Uterus (tissue), 4 donors: ENCODE measurements around the gene HAUS8. TPM values are rescaled to one million over a fixed set of nuclear protein-coding genes. Genes with fewer than 3 reads are reported as not detected.

Source experiments
- DNase-seq, 2 donors: peaks; one replicate each; pipeline ENCODE4 v3.0.0-alpha.2; 2019 to 2020
- H3K27ac ChIP-seq, 2 donors: fragments of 200-600 bp; sonication (generic); 1 replicate in 1 of 2; 2 replicates in 1 of 2; pipeline ENCODE4 v1.5.1; 2016 to 2018
- H3K27me3 ChIP-seq, 2 donors: fragments of 200-600 bp; sonication (generic); one replicate each; pipeline ENCODE4 v1.5.1; 2018 to 2019; ENCODE audit warnings: control low read depth in 1 of 2
- H3K36me3 ChIP-seq, 2 donors: fragments of 200-600 bp; sonication (generic); one replicate each; pipeline ENCODE4 v1.5.1; 2019; ENCODE audit warnings: control low read depth in 1 of 2
- H3K4me1 ChIP-seq, 2 donors: fragments of 200-600 bp; sonication (generic); one replicate each; pipeline ENCODE4 v1.5.1; 2018 to 2019; ENCODE audit warnings: control low read depth in 1 of 2
- H3K4me3 ChIP-seq, 2 donors: fragments of 200-600 bp; sonication (generic); 1 replicate in 1 of 2; 2 replicates in 1 of 2; pipeline ENCODE4 v1.5.1; 2018 to 2019; ENCODE audit warnings: mild to moderate bottlenecking in 1 of 2
- H3K9me3 ChIP-seq, 2 donors: fragments of 200-600 bp; sonication (generic); one replicate each; pipeline ENCODE4 v1.5.1; 2019; ENCODE audit warnings: control low read depth in 1 of 2
- POLR2A ChIP-seq, 2 donors: fragments of 450-650 bp; IDR thresholded peaks; one replicate each; pipeline ENCODE4 v1.6.1; 2016; ENCODE audit warnings: antibody characterized with exemption in 2 of 2, mild to moderate bottlenecking in 1 of 2, moderate library complexity in 1 of 2
- intact Hi-C: fragments of 100-400 bp; cut with DNase I; formaldehyde crosslinking; loops from one replicate; pipeline ENCODE4 v1.15.1; 2023; ENCODE audit warnings: low total_unique reads
- total RNA-seq, 4 donors: library from RNA; depleted of rRNA in 3 of 4; stranded (reverse); fragments of >200 nt in 3 of 4; gene quantifications; one replicate each; pipeline versions ENCODE4 v1.1.0 to v1.2.4, GENCODE V29; 2014 to 2023
- TF ChIP-seq, protein P1 (sequence below), 4 experiments: fragments of 200-600 bp in 2 of 4; fragments of 450-650 bp in 2 of 4; sonication (generic) in 2 of 4; IDR thresholded peaks; one replicate each; pipeline ENCODE4 v1.5.1; 2016 to 2019; ENCODE audit warnings: antibody characterized with exemption in 4 of 4, mild to moderate bottlenecking in 2 of 4, moderate library complexity in 1 of 4
- donor health status: DM: yes; HTN: yes; CAD: no.

Gene HAUS8
- total RNA-seq, 4 donors from 2014 or later: 2.6 to 11.5 (median 6.9) TPM

DNA sequence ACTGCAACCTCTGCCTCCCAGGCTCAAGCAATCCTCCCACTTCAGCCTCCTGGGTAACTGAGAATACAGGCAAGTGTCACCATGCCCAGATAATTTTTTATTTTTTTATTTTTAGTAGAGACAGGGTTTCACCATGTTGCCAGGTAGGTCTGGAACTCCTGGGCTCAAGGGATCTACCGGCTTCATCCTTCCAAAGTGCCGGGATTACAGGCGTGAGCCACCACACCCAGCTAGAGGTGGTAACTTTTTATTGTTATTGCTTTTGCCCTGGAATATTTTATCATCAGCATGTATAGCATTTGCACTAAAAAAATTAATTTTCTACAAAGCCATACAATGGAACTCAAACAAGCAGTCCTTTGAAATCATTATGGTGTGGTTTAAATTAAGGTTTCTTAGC, 14.0 kb downstream of the HAUS8 start:
- no peaks in the 10 kb centered on the region for H3K4me1 ChIP-seq
- DNase-seq: no peak
- no peak overlapping the region for H3K4me3 ChIP-seq
- no peaks in the 10 kb centered on the region for H3K36me3 ChIP-seq
- peaks cover 0 to 15% of the 10 kb centered on the region in 2 donors for H3K9me3 ChIP-seq
- no peaks in the 10 kb centered on the region for H3K27me3 ChIP-seq
- TF ChIP-seq, protein P1, sequence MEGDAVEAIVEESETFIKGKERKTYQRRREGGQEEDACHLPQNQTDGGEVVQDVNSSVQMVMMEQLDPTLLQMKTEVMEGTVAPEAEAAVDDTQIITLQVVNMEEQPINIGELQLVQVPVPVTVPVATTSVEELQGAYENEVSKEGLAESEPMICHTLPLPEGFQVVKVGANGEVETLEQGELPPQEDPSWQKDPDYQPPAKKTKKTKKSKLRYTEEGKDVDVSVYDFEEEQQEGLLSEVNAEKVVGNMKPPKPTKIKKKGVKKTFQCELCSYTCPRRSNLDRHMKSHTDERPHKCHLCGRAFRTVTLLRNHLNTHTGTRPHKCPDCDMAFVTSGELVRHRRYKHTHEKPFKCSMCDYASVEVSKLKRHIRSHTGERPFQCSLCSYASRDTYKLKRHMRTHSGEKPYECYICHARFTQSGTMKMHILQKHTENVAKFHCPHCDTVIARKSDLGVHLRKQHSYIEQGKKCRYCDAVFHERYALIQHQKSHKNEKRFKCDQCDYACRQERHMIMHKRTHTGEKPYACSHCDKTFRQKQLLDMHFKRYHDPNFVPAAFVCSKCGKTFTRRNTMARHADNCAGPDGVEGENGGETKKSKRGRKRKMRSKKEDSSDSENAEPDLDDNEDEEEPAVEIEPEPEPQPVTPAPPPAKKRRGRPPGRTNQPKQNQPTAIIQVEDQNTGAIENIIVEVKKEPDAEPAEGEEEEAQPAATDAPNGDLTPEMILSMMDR (IDR thresholded peaks at IDR 0.05): no peak
- no peak for TF ChIP-seq POLR2A (IDR thresholded peaks at IDR 0.05)
- intact Hi-C loops: loop anchor here (10.0 kb wide), 1 partner anchor 104 kb away; no protein-coding TSS in a partner anchor
- H3K27ac ChIP-seq: no peak overlapping the region

DNA sequence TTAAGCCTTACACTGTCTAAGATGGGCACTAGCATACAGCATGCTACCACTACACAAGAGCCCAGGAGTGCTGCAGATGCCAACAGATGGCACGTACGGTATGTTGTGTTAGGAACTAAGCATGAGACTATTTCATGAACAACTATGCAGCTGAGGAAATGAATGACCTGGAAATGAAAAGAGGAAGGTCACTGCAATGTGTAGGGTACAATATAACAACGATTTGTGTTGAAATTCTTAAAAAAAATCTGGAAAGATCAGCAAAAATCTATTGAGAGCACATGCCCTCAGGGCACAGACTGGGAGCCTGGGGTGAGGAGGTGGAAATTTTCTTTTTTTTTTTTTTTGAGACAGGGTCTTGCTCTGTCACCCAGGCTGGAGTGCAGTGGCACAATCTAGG, 14.4 kb downstream of the HAUS8 start:
- H3K4me3 ChIP-seq: no peak overlapping the region
- H3K27ac ChIP-seq: no peak overlapping the region
- H3K4me1 ChIP-seq: no peaks in the 10 kb centered on the region
- peaks cover 0 to 15% of the 10 kb centered on the region in 2 donors for H3K9me3 ChIP-seq
- H3K36me3 ChIP-seq: no peaks in the 10 kb centered on the region
- no peak for DNase-seq
- intact Hi-C loops: loop anchor here (10.0 kb wide), 1 partner anchor 104 kb away; no protein-coding TSS in a partner anchor
- no peak for TF ChIP-seq POLR2A (IDR thresholded peaks at IDR 0.05)
- TF ChIP-seq, protein P1 (IDR thresholded peaks at IDR 0.05): no peak
- no peaks in the 10 kb centered on the region for H3K27me3 ChIP-seq

DNA sequence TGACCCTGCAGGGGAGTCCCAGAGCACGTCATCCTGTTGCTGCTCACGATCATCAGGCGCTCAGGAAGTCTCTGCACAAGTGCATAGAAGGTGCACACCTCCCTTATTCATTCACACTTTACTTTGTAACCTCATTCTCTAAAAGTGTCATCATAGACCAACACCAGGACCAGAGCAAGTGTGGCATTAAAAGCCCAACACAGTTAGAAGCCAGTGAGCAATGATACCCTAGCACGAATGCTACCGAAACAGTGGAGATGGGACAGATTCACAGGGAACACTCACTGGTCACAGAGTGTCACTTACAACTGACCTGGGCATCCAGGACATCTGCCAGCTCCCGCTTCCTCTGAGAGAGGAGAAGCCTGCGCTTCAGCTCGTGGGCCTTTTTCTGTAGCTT, 17.0 kb downstream of the HAUS8 start:
- intact Hi-C loops: loop anchor here (10.0 kb wide), 1 partner anchor 283 kb away; no protein-coding TSS in a partner anchor
- no peaks in the 10 kb centered on the region for H3K4me1 ChIP-seq
- no peaks in the 10 kb centered on the region for H3K36me3 ChIP-seq
- TF ChIP-seq, protein P1 (IDR thresholded peaks at IDR 0.05): no peak
- TF ChIP-seq POLR2A (IDR thresholded peaks at IDR 0.05): no peak
- H3K27ac ChIP-seq: no peak overlapping the region
- peaks cover 0 to 15% of the 10 kb centered on the region in 2 donors for H3K9me3 ChIP-seq
- no peaks in the 10 kb centered on the region for H3K27me3 ChIP-seq
- no peak overlapping the region for H3K4me3 ChIP-seq
- no peak for DNase-seq

DNA sequence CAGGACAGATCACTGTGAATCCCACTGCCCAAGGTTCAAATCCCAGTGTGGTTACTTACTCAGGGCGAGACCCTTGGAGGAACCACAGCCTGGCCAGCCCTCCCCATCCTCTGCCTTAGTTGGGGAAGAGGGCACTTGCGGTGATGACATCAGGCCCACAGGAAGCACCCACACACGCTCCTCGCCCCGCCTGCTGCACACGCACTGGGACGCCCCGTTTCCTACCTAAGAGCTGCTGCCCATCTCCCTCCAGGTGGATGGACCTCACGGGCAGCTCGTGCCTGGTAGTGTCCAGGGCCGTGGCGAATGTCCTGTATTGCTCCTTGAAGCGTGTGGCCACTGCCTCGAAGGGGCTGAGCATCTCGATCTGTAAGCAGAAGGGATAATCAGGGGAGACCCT, 19.6 kb downstream of the HAUS8 start:
- no peak for DNase-seq
- TF ChIP-seq, protein P1 (IDR thresholded peaks at IDR 0.05): no peak
- TF ChIP-seq POLR2A (IDR thresholded peaks at IDR 0.05): no peak
- no peaks in the 10 kb centered on the region for H3K4me1 ChIP-seq
- H3K27ac ChIP-seq: no peak overlapping the region
- H3K36me3 ChIP-seq: no peaks in the 10 kb centered on the region
- peaks cover 0 to 15% of the 10 kb centered on the region in 2 donors for H3K9me3 ChIP-seq
- H3K4me3 ChIP-seq: no peak overlapping the region
- no peaks in the 10 kb centered on the region for H3K27me3 ChIP-seq
- intact Hi-C loops: loop anchor here (10.0 kb wide), 1 partner anchor 281 kb away; no protein-coding TSS in a partner anchor

DNA sequence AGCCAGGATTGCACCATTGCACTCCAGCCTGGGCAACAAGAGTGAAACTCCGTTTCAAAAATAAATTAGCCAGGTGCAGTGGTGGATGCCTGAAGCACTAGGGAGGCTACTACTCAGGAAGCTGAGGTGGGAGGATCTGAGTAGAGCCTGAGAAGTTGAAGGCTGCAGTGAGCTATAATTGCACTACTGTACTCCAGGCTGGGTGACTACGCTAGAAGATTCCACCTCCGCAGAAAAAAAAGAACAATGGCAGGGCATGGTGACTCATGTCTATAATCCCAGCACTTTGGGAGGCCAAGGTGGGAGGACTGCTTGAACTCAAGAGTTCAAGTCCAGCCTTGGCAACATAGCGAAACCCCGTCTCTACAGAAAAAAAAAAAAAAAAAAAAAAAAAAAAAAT, 20.5 kb downstream of the HAUS8 start:
- intact Hi-C loops: loop anchor here (10.0 kb wide), 1 partner anchor 280 kb away; no protein-coding TSS in a partner anchor
- H3K9me3 ChIP-seq: peaks cover 0 to 15% of the 10 kb centered on the region in 2 donors
- no peak overlapping the region for H3K27ac ChIP-seq
- H3K36me3 ChIP-seq: no peaks in the 10 kb centered on the region
- H3K4me3 ChIP-seq: no peak overlapping the region
- no peaks in the 10 kb centered on the region for H3K4me1 ChIP-seq
- TF ChIP-seq POLR2A (IDR thresholded peaks at IDR 0.05): no peak
- TF ChIP-seq, protein P1 (IDR thresholded peaks at IDR 0.05): no peak
- H3K27me3 ChIP-seq: no peaks in the 10 kb centered on the region
- DNase-seq: no peak
